Lung (tissue), 12 donors: ENCODE results near the gene AMN1. TPM values are rescaled to one million over a fixed set of nuclear protein-coding genes. Genes with fewer than 3 reads are reported as not detected.
"Not testable (repeated sequence)": the region's sequence is repeated elsewhere in the genome, so short reads cannot be mapped to it uniquely, and the experiment has no call there.

Source experiments
- ATAC-seq: fragments of 200-7000 bp; cut with Tn5 transposase; one replicate; pipeline ENCODE4 v1.9.1; 2020; ENCODE audit warnings: moderate number of reproducible peaks; ENCODE audit not compliant: insufficient read depth, low FRiP score
- DNase-seq, 3 donors: peaks; one replicate each; pipeline ENCODE4 v3.0.0-alpha.2; 2013 to 2017
- H3K27ac ChIP-seq, 2 donors: one replicate each; pipeline ENCODE4 v1.5.1; 2013; ENCODE audit warnings: mild to moderate bottlenecking in 2 of 2, moderate library complexity in 2 of 2, control low read depth in 1 of 2, inconsistent platforms in 1 of 2, low read depth in 1 of 2, low read length in 1 of 2
- H3K27me3 ChIP-seq, 3 donors: one replicate each; pipeline ENCODE4 v1.5.1; 2013; ENCODE audit warnings: low read length in 2 of 3; ENCODE audit not compliant: control insufficient read depth in 3 of 3, insufficient read depth in 3 of 3
- H3K36me3 ChIP-seq, 4 donors: one replicate each; pipeline ENCODE4 v1.5.1; 2013; ENCODE audit warnings: low read length in 4 of 4, mild to moderate bottlenecking in 1 of 4, moderate library complexity in 1 of 4; ENCODE audit not compliant: control insufficient read depth in 4 of 4, insufficient read depth in 4 of 4
- H3K4me1 ChIP-seq, 5 donors: one replicate each; pipeline ENCODE4 v1.5.1; 2013; ENCODE audit warnings: low read length in 5 of 5, mild to moderate bottlenecking in 2 of 5, moderate library complexity in 1 of 5; ENCODE audit not compliant: control insufficient read depth in 5 of 5, insufficient read depth in 5 of 5
- H3K4me3 ChIP-seq: one replicate; pipeline ENCODE4 v1.5.1; 2013; ENCODE audit warnings: mild to moderate bottlenecking, control low read depth, moderate library complexity
- H3K9ac ChIP-seq, 2 donors: one replicate each; pipeline ENCODE4 v1.5.1; 2013; ENCODE audit warnings: low read length in 2 of 2, control low read depth in 1 of 2; ENCODE audit not compliant: insufficient read depth in 1 of 2
- H3K9me3 ChIP-seq, 4 donors: one replicate each; pipeline ENCODE4 v1.5.1; 2013; ENCODE audit warnings: low read length in 3 of 4, mild to moderate bottlenecking in 1 of 4, moderate library complexity in 1 of 4; ENCODE audit not compliant: control insufficient read depth in 4 of 4, insufficient read depth in 3 of 4
- WGBS, 2 donors: extraction: QIAGEN DNeasy Blood & Tissue Kit; methylation state at CpG; one replicate each; pipeline ENCODE4 v1.1.7; 2013; 5-methylcytosine and 5-hydroxymethylcytosine counted together
- polyA plus RNA-seq, 2 donors: library from polyadenylated mRNA; stranded (reverse); fragments of 200-250 nt; gene quantifications; one replicate each; pipeline ENCODE4 v1.2.1, GENCODE V29; 2013
- total RNA-seq, 2 donors: library from RNA; depleted of rRNA in 1 of 2; stranded (reverse); fragments of >200 nt in 1 of 2; gene quantifications; one replicate each; pipeline ENCODE4 v1.2.1, GENCODE V29; 2014 to 2021
- TF ChIP-seq, protein P1 (sequence below): IDR thresholded peaks from 2 replicates; pipeline ENCODE4 v1.5.1; 2012; ENCODE audit warnings: mild to moderate bottlenecking; ENCODE audit errors: control extremely low read depth, extremely low read depth
- donor health status: control.
- donor health status: control.
- donor health status: Bipolar disorder and iron deficiency.
- donor health status: healthy.
- donor health status: DM: yes; HTN: yes; CAD: no.

AMN1 gene
- total and polyA plus RNA-seq, 4 donors, result 5.7 to 20.0 (median 11.3) TPM

DNA sequence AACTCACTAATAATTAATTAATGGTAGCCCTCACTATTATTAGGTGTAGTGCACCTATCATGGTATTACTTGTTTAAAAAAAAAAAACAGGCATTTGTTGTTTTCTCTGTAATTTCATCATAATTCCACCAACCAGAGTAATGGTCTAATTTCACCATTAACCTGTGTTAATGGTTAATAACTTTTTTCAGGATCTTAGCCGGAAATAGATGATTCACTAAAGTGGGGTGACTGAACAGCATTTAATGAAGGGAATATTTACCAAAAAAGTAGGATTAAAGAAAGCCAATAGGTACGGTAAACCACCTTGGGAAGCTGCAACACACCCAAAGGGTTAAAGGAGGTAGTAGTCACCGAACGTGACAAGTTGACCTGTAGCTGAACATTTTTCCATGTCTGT is 56.3 kb downstream of the AMN1 start:
- Histone ChIP-seq H3K27ac (no peak overlapping the region), H3K27me3 (no peaks in the 10 kb centered on the region), H3K9ac (no peak overlapping the region), H3K4me1 (no peaks in the 10 kb centered on the region), H3K36me3 (peaks cover 0 to 12% (median 7%) of the 10 kb centered on the region in 4 donors), H3K4me3 (no peak overlapping the region), H3K9me3 (peaks cover 0 to 7% (median 3%) of the 10 kb centered on the region in 4 donors)
- no peak for ATAC-seq
- TF ChIP-seq, protein P1, sequence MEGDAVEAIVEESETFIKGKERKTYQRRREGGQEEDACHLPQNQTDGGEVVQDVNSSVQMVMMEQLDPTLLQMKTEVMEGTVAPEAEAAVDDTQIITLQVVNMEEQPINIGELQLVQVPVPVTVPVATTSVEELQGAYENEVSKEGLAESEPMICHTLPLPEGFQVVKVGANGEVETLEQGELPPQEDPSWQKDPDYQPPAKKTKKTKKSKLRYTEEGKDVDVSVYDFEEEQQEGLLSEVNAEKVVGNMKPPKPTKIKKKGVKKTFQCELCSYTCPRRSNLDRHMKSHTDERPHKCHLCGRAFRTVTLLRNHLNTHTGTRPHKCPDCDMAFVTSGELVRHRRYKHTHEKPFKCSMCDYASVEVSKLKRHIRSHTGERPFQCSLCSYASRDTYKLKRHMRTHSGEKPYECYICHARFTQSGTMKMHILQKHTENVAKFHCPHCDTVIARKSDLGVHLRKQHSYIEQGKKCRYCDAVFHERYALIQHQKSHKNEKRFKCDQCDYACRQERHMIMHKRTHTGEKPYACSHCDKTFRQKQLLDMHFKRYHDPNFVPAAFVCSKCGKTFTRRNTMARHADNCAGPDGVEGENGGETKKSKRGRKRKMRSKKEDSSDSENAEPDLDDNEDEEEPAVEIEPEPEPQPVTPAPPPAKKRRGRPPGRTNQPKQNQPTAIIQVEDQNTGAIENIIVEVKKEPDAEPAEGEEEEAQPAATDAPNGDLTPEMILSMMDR, result no peak
- WGBS, 2 donors, result 95 to 98% methylated on average over 4 of the region's 4 CpGs
- no peak for DNase-seq

DNA sequence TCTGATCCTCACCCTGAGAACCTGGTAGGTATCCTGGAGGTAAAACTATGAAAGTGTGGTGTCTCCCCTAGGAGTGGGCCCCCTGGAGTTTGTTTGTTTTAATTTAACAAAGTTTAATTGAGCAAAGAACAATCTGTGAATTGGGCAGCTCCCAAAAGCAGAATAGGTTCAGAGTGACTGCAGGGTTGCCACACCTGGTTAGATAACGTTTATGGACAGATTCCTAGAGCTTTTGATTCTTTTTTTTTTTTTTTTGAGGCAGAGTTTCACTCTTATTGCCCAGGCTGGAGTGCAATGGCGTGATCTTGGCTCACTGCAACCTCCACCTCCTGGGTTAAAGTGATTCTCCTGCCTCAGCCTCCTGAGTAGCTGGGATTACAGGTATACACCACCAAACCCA is 59.2 kb downstream of the AMN1 start:
- H3K27me3 ChIP-seq, H3K4me3 ChIP-seq, H3K9ac ChIP-seq, H3K27ac ChIP-seq, H3K9me3 ChIP-seq, DNase-seq, ATAC-seq, H3K4me1 ChIP-seq: not testable (repeated sequence)
- peaks cover 0 to 10% (median 6%) of the 10 kb centered on the region in 4 donors for H3K36me3 ChIP-seq
- WGBS, 2 donors, result 90 to 97% methylated on average over 2 of the region's 2 CpGs

DNA sequence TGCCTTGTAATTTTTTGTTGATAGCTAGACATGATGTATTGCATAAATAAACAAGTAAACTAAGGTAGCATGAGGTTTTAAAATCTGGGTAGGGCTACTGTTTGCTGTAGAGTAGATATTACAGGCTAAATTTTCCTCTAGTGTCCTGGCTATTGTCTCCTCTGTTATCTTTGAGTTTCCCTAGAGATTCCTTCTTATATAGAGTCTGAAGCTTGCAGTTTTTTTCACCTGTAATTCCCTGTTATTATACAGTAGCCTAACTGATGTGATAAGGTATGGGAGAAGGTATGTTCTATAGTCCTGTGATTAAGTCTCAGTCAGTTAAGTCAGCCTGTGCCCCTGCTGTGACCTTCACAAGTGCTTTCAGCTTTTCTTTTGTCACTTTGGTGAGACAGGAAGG is 59.8 kb downstream of the AMN1 start:
- TF ChIP-seq, protein P1, result no peak
- H3K36me3 ChIP-seq, result peaks cover 0 to 10% (median 6%) of the 10 kb centered on the region in 4 donors
- no peak overlapping the region for H3K4me3 ChIP-seq
- H3K27ac ChIP-seq, result no peak overlapping the region
- DNase-seq, result no peak
- H3K9ac ChIP-seq, result no peak overlapping the region
- no peak for ATAC-seq
- peaks cover 0 to 7% (median 3%) of the 10 kb centered on the region in 4 donors for H3K9me3 ChIP-seq
- H3K4me1 ChIP-seq, result no peaks in the 10 kb centered on the region
- H3K27me3 ChIP-seq, result no peaks in the 10 kb centered on the region

DNA sequence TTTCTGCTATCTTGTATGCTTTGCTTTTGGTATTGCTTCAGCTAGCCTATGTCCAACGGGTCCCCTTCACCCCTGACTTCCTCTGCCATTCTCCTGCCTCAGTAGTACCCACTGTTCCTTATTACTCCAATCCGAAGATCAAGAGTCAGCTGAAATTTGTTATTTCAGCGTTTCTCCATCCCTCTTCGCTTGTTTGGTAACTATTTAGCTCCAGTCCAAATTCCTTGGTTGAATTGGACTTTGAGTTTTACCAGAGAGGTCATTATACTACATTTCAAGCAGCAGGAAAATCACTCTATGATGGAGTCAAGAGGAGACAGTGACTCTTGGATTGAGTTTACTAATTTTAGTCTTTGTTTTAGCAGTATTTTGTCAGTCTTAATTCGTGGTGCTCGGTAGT is 64.8 kb downstream of the AMN1 start:
- Histone ChIP-seq H3K9me3 (peaks cover 0 to 4% (median 2%) of the 10 kb centered on the region in 4 donors), H3K27ac (no peak overlapping the region)
- DNase-seq, result no peak

More for the DNA sequence above, 64.8 kb downstream of the AMN1 start:
- Histone ChIP-seq H3K27me3 (no peaks in the 10 kb centered on the region), H3K4me3 (no peak overlapping the region), H3K4me1 (no peaks in the 10 kb centered on the region), H3K36me3 (peaks cover 0 to 7% (median 4%) of the 10 kb centered on the region in 4 donors), H3K9ac (no peak overlapping the region)
- ATAC-seq, result no peak
- TF ChIP-seq, protein P1, result no peak
- WGBS, 2 donors, result 89% methylated on average over 6 of the region's 6 CpGs
